Fibroblast of lung (primary cell): ENCODE results near the gene WIPF3.

Experiments used
- CTCF ChIP-seq, 2 donors: IDR thresholded peaks in 1 of 2; conservative IDR thresholded peaks in 1 of 2; 1 replicate in 1 of 2; 2 replicates in 1 of 2; pipeline ENCODE4 v1.5.1; 2011 to 2012; ENCODE audit warnings: low read length in 2 of 2, control low read depth in 1 of 2, inconsistent platforms in 1 of 2, low read depth in 1 of 2, mild to moderate bottlenecking in 1 of 2
- EZH2 ChIP-seq: IDR thresholded peaks from 2 replicates; pipeline ENCODE4 v1.5.1; 2012; ENCODE audit warnings: low read length, control low read depth, mild to moderate bottlenecking; ENCODE audit errors: missing control alignments

GRCh38 chr7:29873644-29874294 is 67.5 kb downstream of the WIPF3 start:
- TF ChIP-seq EZH2 = no peak
- TF ChIP-seq CTCF (conservative IDR thresholded peaks at IDR 0.05 in 1 of 2, IDR thresholded peaks at IDR 0.05 in 1 of 2; ENCODE audit: low read depth in 1 of 2, low read length in 2 of 2) = no peak
